ENCODE data around the gene TAS2R13. TPM values are rescaled to one million over a fixed set of nuclear protein-coding genes. Genes with fewer than 3 reads are reported as not detected.

TAS2R13 gene
- total RNA-seq, 1 donor from 2014 or later: 1.4 TPM

- peaks cover 0 to 9% of the 10 kb centered on the region in 2 donors for H3K36me3 ChIP-seq
- H3K4me3 ChIP-seq: no peak within 1 kb of the TSS
- no peak for DNase-seq (ENCODE audit: low spot score in 2 of 2)
- intact Hi-C loops (cut with DNase I): no loop called here
- no peaks in the 10 kb centered on the region for H3K4me1 ChIP-seq
- no peaks in the 10 kb centered on the region for H3K27me3 ChIP-seq
- H3K9me3 ChIP-seq: no peaks in the 10 kb centered on the region
- no peak for TF ChIP-seq CTCF (IDR thresholded peaks at IDR 0.05)
- no peak within 1 kb of the TSS for H3K27ac ChIP-seq
These were observed 25.2 kb downstream of the TAS2R13 start, which contains the start of gene PRH1 for GRCh38 chr12:10884086-10884725. Gene PRH1, minus strand, starts transcription at chr12:10884255. Its CDS starts 38 bp downstream, at chr12:10884217.

GRCh38 chr12:10873378-10873777 is 36.0 kb downstream of the TAS2R13 start:
- H3K27me3 ChIP-seq: no peaks in the 10 kb centered on the region
- DNase-seq (ENCODE audit: low spot score in 2 of 2): no peak
- H3K27ac ChIP-seq: no peak overlapping the region
- intact Hi-C loops (cut with DNase I): no loop called here
- H3K4me3 ChIP-seq: no peak overlapping the region
- TF ChIP-seq CTCF (IDR thresholded peaks at IDR 0.05): no peak
- peaks cover 0 to 8% of the 10 kb centered on the region in 2 donors for H3K9me3 ChIP-seq
- H3K4me1 ChIP-seq: no peaks in the 10 kb centered on the region
- peaks cover 0 to 16% of the 10 kb centered on the region in 2 donors for H3K36me3 ChIP-seq

- Histone ChIP-seq H3K27ac (no peak overlapping the region), H3K4me1 (no peaks in the 10 kb centered on the region), H3K9me3 (peaks cover 0 to 20% of the 10 kb centered on the region in 2 donors), H3K36me3 (no peaks in the 10 kb centered on the region), H3K4me3 (no peak overlapping the region), H3K27me3 (no peaks in the 10 kb centered on the region)
- DNase-seq (ENCODE audit: low spot score in 2 of 2): no peak
- intact Hi-C loops (cut with DNase I): no loop called here
- no peak for TF ChIP-seq CTCF (IDR thresholded peaks at IDR 0.05)
These were observed 42.0 kb downstream of the TAS2R13 start for GRCh38 chr12:10867381-10867780.

- H3K36me3 ChIP-seq: peaks cover 0 to 7% of the 10 kb centered on the region in 2 donors
- intact Hi-C loops (cut with DNase I): no loop called here
- no peak overlapping the region for H3K4me3 ChIP-seq
- no peak for TF ChIP-seq CTCF (IDR thresholded peaks at IDR 0.05)
- DNase-seq (ENCODE audit: low spot score in 2 of 2): no peak
- no peaks in the 10 kb centered on the region for H3K27me3 ChIP-seq
- H3K27ac ChIP-seq: no peak overlapping the region
- no peaks in the 10 kb centered on the region for H3K4me1 ChIP-seq
- peaks cover 0 to 29% of the 10 kb centered on the region in 2 donors for H3K9me3 ChIP-seq
These were observed 45.7 kb downstream of the TAS2R13 start for GRCh38 chr12:10863512-10864218.

GRCh38 chr12:10861366-10861765 is 48.0 kb downstream of the TAS2R13 start:
- H3K27me3 ChIP-seq: no peaks in the 10 kb centered on the region
- H3K27ac ChIP-seq: no peak overlapping the region
- peaks cover 0 to 13% of the 10 kb centered on the region in 2 donors for H3K36me3 ChIP-seq
- peaks cover 0 to 42% of the 10 kb centered on the region in 2 donors for H3K9me3 ChIP-seq
- DNase-seq (ENCODE audit: low spot score in 2 of 2): no peak
- H3K4me3 ChIP-seq: no peak overlapping the region
- intact Hi-C loops (cut with DNase I): no loop called here
- TF ChIP-seq CTCF (IDR thresholded peaks at IDR 0.05): no peak
- H3K4me1 ChIP-seq: no peaks in the 10 kb centered on the region

Other genes with a start within 250 kb of the TAS2R13 start
- 0.21 TPM for gene STYK1, start 235.5 kb downstream of the TAS2R13 start, total RNA-seq
- 326 TPM for gene YBX3, start 186.2 kb downstream of the TAS2R13 start, total RNA-seq
- gene TAS2R7, start 106.9 kb downstream of the TAS2R13 start, total RNA-seq: not detected
- gene TAS2R8, start 102.3 kb downstream of the TAS2R13 start, total RNA-seq: not detected
- gene TAS2R9, start 99.4 kb downstream of the TAS2R13 start, total RNA-seq: not detected
- not detected for gene TAS2R10, start 83.2 kb downstream of the TAS2R13 start, total RNA-seq
- gene PRR4, start 60.1 kb downstream of the TAS2R13 start, total RNA-seq: not detected
- gene PRH1, start 25.3 kb downstream of the TAS2R13 start, total RNA-seq: not detected
- not detected for gene PRH2, start 19.7 kb upstream of the TAS2R13 start, total RNA-seq
- gene TAS2R14, start 29.7 kb upstream of the TAS2R13 start, total RNA-seq: not detected
- not detected for gene TAS2R50, start 77.3 kb upstream of the TAS2R13 start, total RNA-seq
- 4.7 TPM for gene TAS2R20, start 88.7 kb upstream of the TAS2R13 start, total RNA-seq
- gene TAS2R19, start 113.1 kb upstream of the TAS2R13 start, total RNA-seq: not detected
- gene TAS2R31, start 121.8 kb upstream of the TAS2R13 start, total RNA-seq: not detected
- gene TAS2R46, start 152.7 kb upstream of the TAS2R13 start, total RNA-seq: 23.2 TPM
- gene TAS2R43, start 182.8 kb upstream of the TAS2R13 start, total RNA-seq: not detected
- 3.6 TPM for gene TAS2R30, start 225.1 kb upstream of the TAS2R13 start, total RNA-seq